Liver (tissue), 9 donors: Measurements from ENCODE around the gene SLC15A5. TPM values are rescaled to one million over a fixed set of nuclear protein-coding genes. Genes with fewer than 3 reads are reported as not detected.

Source experiments
- DNase-seq: peaks from one replicate; pipeline ENCODE4 v3.0.0-alpha.2; 2017; ENCODE audit warnings: low spot score
- H3K27ac ChIP-seq, 2 donors: one replicate each; pipeline ENCODE4 v1.7.0; 2013; ENCODE audit warnings: inconsistent platforms in 2 of 2, low read length in 2 of 2, control low read depth in 1 of 2, low read depth in 1 of 2, mild to moderate bottlenecking in 1 of 2
- H3K27me3 ChIP-seq, 4 donors: one replicate each; pipeline versions ENCODE4 v1.6.1 to v1.7.0; 2013; ENCODE audit warnings: low read length in 3 of 4, inconsistent platforms in 1 of 4, mild to moderate bottlenecking in 1 of 4, moderate library complexity in 1 of 4; ENCODE audit not compliant: control insufficient read depth in 4 of 4, insufficient read depth in 4 of 4
- H3K36me3 ChIP-seq, 4 donors: one replicate each; pipeline versions ENCODE4 v1.6.1 to v1.7.0; 2013; ENCODE audit warnings: low read length in 3 of 4, mild to moderate bottlenecking in 3 of 4, low read depth in 1 of 4, moderate library complexity in 1 of 4; ENCODE audit not compliant: control insufficient read depth in 4 of 4, insufficient read depth in 3 of 4
- H3K4me1 ChIP-seq, 4 donors: one replicate each; pipeline versions ENCODE4 v1.6.1 to v1.7.0; 2013; ENCODE audit warnings: low read length in 3 of 4, mild to moderate bottlenecking in 3 of 4, moderate library complexity in 1 of 4; ENCODE audit not compliant: control insufficient read depth in 4 of 4, insufficient read depth in 4 of 4
- H3K4me3 ChIP-seq, 3 donors: one replicate each; pipeline versions ENCODE4 v1.6.1 to v1.7.0; 2013; ENCODE audit warnings: low read length in 3 of 3, control low read depth in 1 of 3, low read depth in 1 of 3, mild to moderate bottlenecking in 1 of 3
- H3K9ac ChIP-seq, 2 donors: one replicate each; pipeline ENCODE4 v1.7.0; 2013; ENCODE audit warnings: low read length in 2 of 2, mild to moderate bottlenecking in 2 of 2, moderate library complexity in 2 of 2, control low read depth in 1 of 2, low read depth in 1 of 2
- H3K9me3 ChIP-seq, 4 donors: one replicate each; pipeline versions ENCODE4 v1.6.1 to v1.7.0; 2013; ENCODE audit warnings: low read length in 3 of 4; ENCODE audit not compliant: control insufficient read depth in 4 of 4
- ATF3 ChIP-seq: IDR thresholded peaks from 2 replicates; pipeline ENCODE4 v1.6.1; 2016; ENCODE audit warnings: antibody characterized with exemption
- EGR1 ChIP-seq, 2 donors: IDR thresholded peaks; 2 replicates each; pipeline ENCODE4 v1.6.1; 2016 to 2018; ENCODE audit warnings: antibody characterized with exemption in 2 of 2, low read depth in 2 of 2
- FOXA1 ChIP-seq: IDR thresholded peaks from 2 replicates; pipeline ENCODE4 v1.6.1; 2016; ENCODE audit warnings: antibody characterized with exemption
- FOXA2 ChIP-seq: IDR thresholded peaks from 2 replicates; pipeline ENCODE4 v1.6.1; 2016; ENCODE audit warnings: antibody characterized with exemption
- GABPA ChIP-seq, 2 donors: IDR thresholded peaks in 1 of 2; conservative IDR thresholded peaks in 1 of 2; 2 replicates each; pipeline ENCODE4 v1.6.1; 2016; ENCODE audit warnings: antibody characterized with exemption in 2 of 2, mild to moderate bottlenecking in 1 of 2, moderate library complexity in 1 of 2
- HNF4A ChIP-seq, 2 donors: conservative IDR thresholded peaks; 2 replicates each; pipeline ENCODE4 v1.6.1; 2016; ENCODE audit warnings: antibody characterized with exemption in 2 of 2, mild to moderate bottlenecking in 2 of 2
- HNF4G ChIP-seq: IDR thresholded peaks from 2 replicates; pipeline ENCODE4 v1.6.1; 2016; ENCODE audit warnings: antibody characterized with exemption
- JUND ChIP-seq, 2 donors: IDR thresholded peaks; 2 replicates each; pipeline ENCODE4 v1.6.1; 2016; ENCODE audit warnings: antibody characterized with exemption in 2 of 2
- MAX ChIP-seq: IDR thresholded peaks from 2 replicates; pipeline ENCODE4 v1.6.1; 2016; ENCODE audit warnings: antibody characterized with exemption
- NR2F2 ChIP-seq: IDR thresholded peaks from 2 replicates; pipeline ENCODE4 v1.6.1; 2016; ENCODE audit warnings: antibody characterized with exemption
- RAD21 ChIP-seq, 2 donors: IDR thresholded peaks; 2 replicates each; pipeline ENCODE4 v1.6.1; 2016; ENCODE audit warnings: antibody characterized with exemption in 2 of 2, mild to moderate bottlenecking in 2 of 2
- REST ChIP-seq: IDR thresholded peaks from 2 replicates; pipeline ENCODE4 v1.6.1; 2016; ENCODE audit warnings: antibody characterized with exemption, mild to moderate bottlenecking
- RXRA ChIP-seq, 2 donors: IDR thresholded peaks; 2 replicates each; pipeline ENCODE4 v1.6.1; 2017 to 2018; ENCODE audit warnings: antibody characterized with exemption in 2 of 2, mild to moderate bottlenecking in 1 of 2
- SP1 ChIP-seq: IDR thresholded peaks from 2 replicates; pipeline ENCODE4 v1.6.1; 2018; ENCODE audit warnings: antibody characterized with exemption, mild to moderate bottlenecking
- TAF1 ChIP-seq: conservative IDR thresholded peaks from 2 replicates; pipeline ENCODE4 v1.6.1; 2016; ENCODE audit warnings: antibody characterized with exemption, mild to moderate bottlenecking
- YY1 ChIP-seq: IDR thresholded peaks from 2 replicates; pipeline ENCODE4 v1.6.1; 2016; ENCODE audit warnings: antibody characterized with exemption, mild to moderate bottlenecking
- WGBS: extraction: QIAGEN DNeasy Blood & Tissue Kit; methylation state at CpG from one replicate; pipeline ENCODE4 v1.1.7; 2013; 5-methylcytosine and 5-hydroxymethylcytosine counted together
- polyA plus RNA-seq, 2 donors: library from polyadenylated mRNA; stranded (reverse) in 1 of 2; unstranded in 1 of 2; fragments of 200-250 nt in 1 of 2; fragments of >200 nt in 1 of 2; fragmentation: Nextera tagmentation in 1 of 2; extraction: Ambion mirVana in 1 of 2; gene quantifications; one replicate each; pipeline versions ENCODE4 v1.2.1 to v1.2.3, GENCODE V29; 2013 to 2015
- total RNA-seq, 2 donors: library from RNA; depleted of rRNA; stranded (reverse); fragments of >200 nt; gene quantifications; one replicate each; pipeline ENCODE4 v1.2.3, GENCODE V29; 2014
- TF ChIP-seq, protein P1 (sequence below): fragments of 150-350 bp; IDR thresholded peaks from 2 replicates; pipeline ENCODE4 v1.5.1; 2017; ENCODE audit warnings: improper control_type of control experiment, low read depth, low read length; ENCODE audit not compliant: missing input control
- TF ChIP-seq, protein P2 (sequence below): IDR thresholded peaks from 2 replicates; pipeline ENCODE4 v1.6.1; 2016; ENCODE audit warnings: antibody characterized with exemption
- donor health status: healthy.
- donor health status: healthy.
- donor health status: healthy.
- donor health status: healthy.
- donor health status: healthy.

The SLC15A5 gene
- total and polyA plus RNA-seq, 4 donors, result not detected

GRCh38 chr12:16261944-16262475 lies 15.5 kb downstream of the SLC15A5 start:
- no peaks in the 10 kb centered on the region for H3K27me3 ChIP-seq
- H3K9me3 ChIP-seq, result peaks cover 0 to 4% (median 0%) of the 10 kb centered on the region in 4 donors
- TF ChIP-seq HNF4A (conservative IDR thresholded peaks at IDR 0.05) (no peak), MAX (no peak), JUND (IDR thresholded peaks at IDR 0.05) (no peak), FOXA1 (no peak), SP1 (no peak), NR2F2 (no peak), FOXA2 (no peak), GABPA (IDR thresholded peaks at IDR 0.05 in 1 of 2, conservative IDR thresholded peaks at IDR 0.05 in 1 of 2) (no peak), RAD21 (IDR thresholded peaks at IDR 0.05) (no peak), EGR1 (IDR thresholded peaks at IDR 0.05; ENCODE audit: low read depth in 2 of 2) (no peak), RXRA (IDR thresholded peaks at IDR 0.05) (no peak), YY1 (no peak), REST (no peak), ATF3 (no peak), HNF4G (no peak), TAF1 (no peak)
- TF ChIP-seq, protein P1, sequence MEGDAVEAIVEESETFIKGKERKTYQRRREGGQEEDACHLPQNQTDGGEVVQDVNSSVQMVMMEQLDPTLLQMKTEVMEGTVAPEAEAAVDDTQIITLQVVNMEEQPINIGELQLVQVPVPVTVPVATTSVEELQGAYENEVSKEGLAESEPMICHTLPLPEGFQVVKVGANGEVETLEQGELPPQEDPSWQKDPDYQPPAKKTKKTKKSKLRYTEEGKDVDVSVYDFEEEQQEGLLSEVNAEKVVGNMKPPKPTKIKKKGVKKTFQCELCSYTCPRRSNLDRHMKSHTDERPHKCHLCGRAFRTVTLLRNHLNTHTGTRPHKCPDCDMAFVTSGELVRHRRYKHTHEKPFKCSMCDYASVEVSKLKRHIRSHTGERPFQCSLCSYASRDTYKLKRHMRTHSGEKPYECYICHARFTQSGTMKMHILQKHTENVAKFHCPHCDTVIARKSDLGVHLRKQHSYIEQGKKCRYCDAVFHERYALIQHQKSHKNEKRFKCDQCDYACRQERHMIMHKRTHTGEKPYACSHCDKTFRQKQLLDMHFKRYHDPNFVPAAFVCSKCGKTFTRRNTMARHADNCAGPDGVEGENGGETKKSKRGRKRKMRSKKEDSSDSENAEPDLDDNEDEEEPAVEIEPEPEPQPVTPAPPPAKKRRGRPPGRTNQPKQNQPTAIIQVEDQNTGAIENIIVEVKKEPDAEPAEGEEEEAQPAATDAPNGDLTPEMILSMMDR, result no peak
- H3K27ac ChIP-seq, result no peak overlapping the region
- no peaks in the 10 kb centered on the region for H3K4me1 ChIP-seq
- no peak overlapping the region for H3K9ac ChIP-seq
- WGBS, result 82% methylated on average over 2 of the region's 2 CpGs
- DNase-seq, result no peak
- H3K4me3 ChIP-seq, result no peak overlapping the region
- H3K36me3 ChIP-seq, result no peaks in the 10 kb centered on the region

- Histone ChIP-seq H3K27me3 (no peaks in the 10 kb centered on the region), H3K9me3 (peaks cover 0 to 4% (median 0%) of the 10 kb centered on the region in 4 donors), H3K9ac (no peak overlapping the region), H3K36me3 (no peaks in the 10 kb centered on the region), H3K27ac (no peak overlapping the region), H3K4me3 (no peak overlapping the region), H3K4me1 (no peaks in the 10 kb centered on the region)
- WGBS, result 90% methylated on average over 4 of the region's 4 CpGs
- DNase-seq, result no peak
- TF ChIP-seq, protein P1, result no peak
- TF ChIP-seq JUND (IDR thresholded peaks at IDR 0.05), result no peak
- TF ChIP-seq, protein P2, sequence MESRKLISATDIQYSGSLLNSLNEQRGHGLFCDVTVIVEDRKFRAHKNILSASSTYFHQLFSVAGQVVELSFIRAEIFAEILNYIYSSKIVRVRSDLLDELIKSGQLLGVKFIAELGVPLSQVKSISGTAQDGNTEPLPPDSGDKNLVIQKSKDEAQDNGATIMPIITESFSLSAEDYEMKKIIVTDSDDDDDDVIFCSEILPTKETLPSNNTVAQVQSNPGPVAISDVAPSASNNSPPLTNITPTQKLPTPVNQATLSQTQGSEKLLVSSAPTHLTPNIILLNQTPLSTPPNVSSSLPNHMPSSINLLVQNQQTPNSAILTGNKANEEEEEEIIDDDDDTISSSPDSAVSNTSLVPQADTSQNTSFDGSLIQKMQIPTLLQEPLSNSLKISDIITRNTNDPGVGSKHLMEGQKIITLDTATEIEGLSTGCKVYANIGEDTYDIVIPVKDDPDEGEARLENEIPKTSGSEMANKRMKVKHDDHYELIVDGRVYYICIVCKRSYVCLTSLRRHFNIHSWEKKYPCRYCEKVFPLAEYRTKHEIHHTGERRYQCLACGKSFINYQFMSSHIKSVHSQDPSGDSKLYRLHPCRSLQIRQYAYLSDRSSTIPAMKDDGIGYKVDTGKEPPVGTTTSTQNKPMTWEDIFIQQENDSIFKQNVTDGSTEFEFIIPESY, result no peak
- TF ChIP-seq RAD21 (IDR thresholded peaks at IDR 0.05), result no peak
Observed at GRCh38 chr12:16260206-16260605, 17.3 kb downstream of the SLC15A5 start.
